ELF-1 (cell line): ENCODE measurements around the gene RASAL1.

Source experiments
- DNase-seq: peaks from one replicate; pipeline ENCODE4 v3.0.0-alpha.2; 2016; ENCODE audit warnings: low read depth, low spot score

Gene RASAL1

GRCh38 chr12:113135178-113136127 lies at the start of gene RASAL1:
TSS of gene RASAL1 (minus strand) at chr12:113135761. CDS start at chr12:113135462, 299 bp downstream.
- DNase-seq = peak; percentile 57

GRCh38 chr12:113184900-113185179 lies 49.3 kb upstream of the RASAL1 start:
- peak; percentile 94 for DNase-seq

GRCh38 chr12:113184098-113184899 lies 48.7 kb upstream of the RASAL1 start:
- DNase-seq = no peak

GRCh38 chr12:113183030-113183589 lies 47.5 kb upstream of the RASAL1 start:
- no peak for DNase-seq

GRCh38 chr12:113181975-113182374 lies 46.4 kb upstream of the RASAL1 start:
- no peak for DNase-seq

- DNase-seq = no peak
Measured at GRCh38 chr12:113180333-113180732, 44.8 kb upstream of the RASAL1 start.

- DNase-seq = no peak
Measured at GRCh38 chr12:113179023-113179422, 43.5 kb upstream of the RASAL1 start.

- DNase-seq = peak; percentile 73
Measured at GRCh38 chr12:113174461-113175384, 39.2 kb upstream of the RASAL1 start.

GRCh38 chr12:113173081-113173698 lies 37.6 kb upstream of the RASAL1 start:
- DNase-seq = no peak

GRCh38 chr12:113172185-113172584 lies 36.6 kb upstream of the RASAL1 start:
- DNase-seq = no peak

GRCh38 chr12:113171543-113171942 lies 36.0 kb upstream of the RASAL1 start:
- DNase-seq = no peak

GRCh38 chr12:113170926-113171325 lies 35.4 kb upstream of the RASAL1 start:
- no peak for DNase-seq

- no peak for DNase-seq
Measured at GRCh38 chr12:113170457-113170856, 34.9 kb upstream of the RASAL1 start.

GRCh38 chr12:113169697-113170096 lies 34.1 kb upstream of the RASAL1 start:
- no peak for DNase-seq

- no peak for DNase-seq
Measured at GRCh38 chr12:113167868-113168267, 32.3 kb upstream of the RASAL1 start.

- peak; percentile 42 for DNase-seq
Measured at GRCh38 chr12:113165521-113166450, 30.2 kb upstream of the RASAL1 start.

GRCh38 chr12:113164014-113164413 lies 28.5 kb upstream of the RASAL1 start:
- no peak for DNase-seq

GRCh38 chr12:113163030-113163360 lies 27.4 kb upstream of the RASAL1 start:
- DNase-seq = no peak

GRCh38 chr12:113162102-113163029 lies 26.8 kb upstream of the RASAL1 start:
- DNase-seq = no peak
